Measurements from ENCODE around the gene ENOSF1.
A peak's percentile ranks its signal among the peaks of the same experiment; 100 is the strongest.

The ENOSF1 gene

GRCh38 chr18:655445-655844 lies 57.0 kb downstream of the ENOSF1 start:
- TF ChIP-seq CTCF (conservative IDR thresholded peaks at IDR 0.05; ENCODE audit: low read depth, low read length): no peak
- no peak for DNase-seq (ENCODE audit: low read depth)

GRCh38 chr18:654601-655000 lies 57.8 kb downstream of the ENOSF1 start:
- DNase-seq (ENCODE audit: low read depth): no peak
- TF ChIP-seq CTCF (conservative IDR thresholded peaks at IDR 0.05; ENCODE audit: low read depth, low read length): no peak
- no peak overlapping the region for H3K4me3 ChIP-seq (ENCODE audit: low read length)

More at GRCh38 chr18:655445-655844, 57.0 kb downstream of the ENOSF1 start:
- H3K4me3 ChIP-seq (ENCODE audit: low read length): no peak overlapping the region

- no peak overlapping the region for H3K4me3 ChIP-seq (ENCODE audit: low read length)
- no peak for TF ChIP-seq CTCF (conservative IDR thresholded peaks at IDR 0.05; ENCODE audit: low read depth, low read length)
- DNase-seq (ENCODE audit: low read depth): no peak
These were observed 58.9 kb downstream of the ENOSF1 start for GRCh38 chr18:653512-653911.

- DNase-seq (ENCODE audit: low read depth): peak; percentile 21
- no peak for TF ChIP-seq CTCF (conservative IDR thresholded peaks at IDR 0.05; ENCODE audit: low read depth, low read length)
- H3K4me3 ChIP-seq (ENCODE audit: low read length): no peak overlapping the region
These were observed 60.3 kb downstream of the ENOSF1 start for GRCh38 chr18:652131-652530.

- no peak overlapping the region for H3K4me3 ChIP-seq (ENCODE audit: low read length)
- DNase-seq (ENCODE audit: low read depth): no peak
- TF ChIP-seq CTCF (conservative IDR thresholded peaks at IDR 0.05; ENCODE audit: low read depth, low read length): no peak
These were observed 62.0 kb downstream of the ENOSF1 start for GRCh38 chr18:650428-650858.

- H3K4me3 ChIP-seq (ENCODE audit: low read length): no peak overlapping the region
- TF ChIP-seq CTCF (conservative IDR thresholded peaks at IDR 0.05; ENCODE audit: low read depth, low read length): no peak
- DNase-seq (ENCODE audit: low read depth): no peak
These were observed 63.1 kb downstream of the ENOSF1 start for GRCh38 chr18:649341-649740.

- no peak for DNase-seq (ENCODE audit: low read depth)
- no peak for TF ChIP-seq CTCF (conservative IDR thresholded peaks at IDR 0.05; ENCODE audit: low read depth, low read length)
- H3K4me3 ChIP-seq (ENCODE audit: low read length): no peak overlapping the region
These were observed 65.1 kb downstream of the ENOSF1 start for GRCh38 chr18:647304-647703.
